HG03039 (cell line): ENCODE results near the gene VPS37C.

Source experiments
- ATAC-seq: cut with Tn5 transposase; IDR thresholded peaks from one replicate; pipeline ENCODE4 v1.9.1; 2021; ENCODE audit warnings: mild to moderate bottlenecking, moderate library complexity; ENCODE audit not compliant: unreplicated experiment

Gene VPS37C

GRCh38 chr11:61155741-61156140 is 5.5 kb downstream of the VPS37C start:
- no peak for ATAC-seq

DNA sequence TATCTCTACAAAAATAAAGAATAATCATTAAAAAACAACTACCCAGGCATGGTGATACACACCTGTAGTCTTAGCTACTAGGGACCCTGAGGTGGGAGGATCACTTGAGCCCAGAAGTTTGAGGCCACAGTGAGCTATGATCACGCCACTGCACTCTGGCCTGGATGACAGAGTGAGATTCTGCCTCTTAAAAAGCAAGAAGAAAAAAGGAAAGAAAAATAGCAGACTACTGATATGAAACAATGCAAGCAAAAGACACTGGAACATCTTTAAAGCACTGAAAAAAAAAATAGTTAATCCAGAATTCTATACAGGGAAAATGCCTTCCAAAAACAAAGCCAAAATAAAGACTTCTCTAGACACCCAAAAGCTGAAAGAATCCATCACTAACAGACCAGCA is 5.9 kb downstream of the VPS37C start:
- ATAC-seq = no peak

DNA sequence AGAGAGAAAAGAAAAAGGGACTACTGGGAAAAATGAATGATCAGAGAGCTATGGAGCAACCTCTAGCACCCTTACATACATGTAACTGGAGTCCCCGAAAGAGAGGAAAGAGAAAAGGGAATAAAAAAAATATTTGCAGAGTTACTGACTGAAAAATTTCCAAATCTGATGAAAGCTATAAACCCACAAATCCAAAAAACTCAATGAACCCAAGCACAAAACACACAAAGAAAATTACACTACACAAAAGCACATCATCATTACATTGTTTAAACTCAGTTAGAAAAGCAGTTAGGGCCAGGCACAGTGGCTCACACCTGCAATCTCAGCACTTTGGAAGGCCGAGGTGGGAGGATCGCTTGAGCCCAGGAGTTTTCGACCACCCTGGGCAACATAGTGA is 6.7 kb downstream of the VPS37C start:
- ATAC-seq = no peak

- ATAC-seq = no peak
Measured at GRCh38 chr11:61153593-61154095, 7.6 kb downstream of the VPS37C start.

DNA sequence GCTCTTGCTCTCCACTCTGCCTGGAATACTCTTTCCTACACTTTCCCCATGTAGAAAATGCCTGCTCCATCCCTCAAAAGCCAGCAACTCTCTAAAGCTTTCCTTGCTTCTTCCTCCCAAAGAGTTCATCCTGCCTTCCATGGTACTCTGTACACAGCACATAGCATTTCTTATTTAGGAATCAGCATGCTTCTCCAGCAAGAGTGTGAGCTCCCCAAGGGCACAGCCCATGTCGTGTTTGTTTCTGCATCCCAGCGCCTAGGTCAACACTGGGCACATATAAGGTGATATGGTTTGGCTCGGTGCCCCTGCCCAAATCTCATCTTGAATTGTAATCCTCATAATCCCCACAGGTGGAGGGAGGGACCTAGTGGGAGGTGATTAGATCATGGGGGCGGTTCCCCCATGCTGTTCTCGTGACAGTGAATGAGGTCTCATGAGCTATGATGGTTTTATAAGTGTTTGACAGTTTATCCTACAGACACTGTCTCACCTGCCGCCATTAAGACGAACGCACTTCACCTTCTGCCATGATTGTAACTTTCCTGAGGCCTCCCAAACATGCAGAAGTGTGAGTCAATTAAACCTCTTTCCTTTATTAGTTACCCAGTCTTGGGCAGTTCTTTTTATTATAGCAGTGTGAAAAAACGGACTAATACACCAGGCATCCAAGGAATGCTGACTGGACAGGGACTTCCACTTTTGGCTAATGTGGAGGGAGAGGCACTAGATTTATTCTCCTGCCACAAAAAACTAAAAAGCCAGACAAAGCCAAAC is 8.2 kb downstream of the VPS37C start:
- ATAC-seq = no peak

DNA sequence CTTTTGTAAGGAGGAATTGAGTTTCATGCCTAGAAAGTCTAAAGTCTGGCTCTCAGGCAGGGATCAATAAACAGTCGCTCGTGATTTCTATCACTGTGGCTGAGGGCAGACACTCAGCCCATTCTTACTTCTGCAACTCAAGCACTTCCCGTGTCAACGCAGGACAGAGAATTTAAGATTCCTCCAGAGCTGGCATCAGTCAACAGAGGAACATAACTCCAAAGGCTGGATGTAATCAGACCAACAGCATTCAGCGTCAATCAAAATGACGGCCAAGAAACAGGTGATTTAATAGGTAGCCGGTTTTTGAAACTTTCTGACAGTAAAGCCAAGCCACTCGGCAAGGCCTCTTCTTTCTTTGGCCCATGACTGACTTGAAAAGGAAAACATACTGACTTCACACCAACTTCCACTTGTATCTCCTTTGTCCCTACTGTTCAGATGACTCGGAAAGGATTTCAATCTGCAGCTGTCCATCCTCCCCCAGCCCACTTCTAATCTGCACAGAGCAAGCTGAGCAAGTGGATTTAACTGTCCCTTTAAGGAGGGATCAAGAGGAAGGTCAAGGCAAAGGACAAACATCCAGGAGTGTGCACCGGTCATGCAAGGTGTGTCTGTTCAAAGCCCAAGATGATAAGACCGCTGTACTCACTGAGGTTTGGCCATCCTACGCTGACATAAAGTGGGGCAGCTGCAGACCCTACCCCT is 9.5 kb downstream of the VPS37C start:
- no peak for ATAC-seq

DNA sequence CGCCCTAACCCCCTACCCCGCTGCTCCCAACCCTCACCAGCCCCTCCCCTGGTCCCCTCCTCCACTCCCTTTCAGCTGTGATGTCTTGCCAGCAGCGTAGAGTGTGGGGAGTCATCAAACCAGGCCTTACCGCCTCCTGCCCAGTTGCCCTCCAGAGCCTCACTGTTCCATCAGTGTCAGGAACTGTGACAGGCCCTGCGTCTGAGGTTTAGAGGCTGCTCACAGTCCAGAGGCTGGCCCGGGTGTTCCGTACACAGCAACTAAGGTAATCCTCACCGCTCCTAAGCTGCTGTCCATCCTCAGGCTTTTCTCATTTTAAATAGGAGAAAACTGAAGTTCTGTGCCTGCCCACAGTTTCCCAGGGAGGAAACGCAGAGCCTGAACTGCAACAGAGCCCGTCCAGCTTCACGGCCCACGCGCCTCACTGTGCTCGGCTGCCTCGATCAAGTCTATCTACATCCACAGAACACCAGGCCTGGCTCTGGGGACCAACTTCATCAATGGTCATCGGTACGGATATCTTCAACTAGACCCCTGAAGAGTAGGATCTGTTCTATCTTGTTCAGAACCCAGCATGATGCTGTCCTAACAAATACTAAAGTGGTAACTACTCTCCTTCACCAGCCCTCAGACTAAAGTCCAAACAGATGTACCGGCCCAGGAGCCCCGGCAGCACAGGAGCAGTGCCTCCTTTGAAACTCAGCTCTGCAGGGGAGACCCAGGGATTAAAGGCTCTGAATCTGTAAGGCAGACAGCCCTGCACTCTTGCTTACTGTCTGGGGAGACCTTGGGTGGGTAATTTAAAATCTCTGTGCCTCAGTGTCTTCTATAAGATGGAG is 10.3 kb downstream of the VPS37C start:
- no peak for ATAC-seq

DNA sequence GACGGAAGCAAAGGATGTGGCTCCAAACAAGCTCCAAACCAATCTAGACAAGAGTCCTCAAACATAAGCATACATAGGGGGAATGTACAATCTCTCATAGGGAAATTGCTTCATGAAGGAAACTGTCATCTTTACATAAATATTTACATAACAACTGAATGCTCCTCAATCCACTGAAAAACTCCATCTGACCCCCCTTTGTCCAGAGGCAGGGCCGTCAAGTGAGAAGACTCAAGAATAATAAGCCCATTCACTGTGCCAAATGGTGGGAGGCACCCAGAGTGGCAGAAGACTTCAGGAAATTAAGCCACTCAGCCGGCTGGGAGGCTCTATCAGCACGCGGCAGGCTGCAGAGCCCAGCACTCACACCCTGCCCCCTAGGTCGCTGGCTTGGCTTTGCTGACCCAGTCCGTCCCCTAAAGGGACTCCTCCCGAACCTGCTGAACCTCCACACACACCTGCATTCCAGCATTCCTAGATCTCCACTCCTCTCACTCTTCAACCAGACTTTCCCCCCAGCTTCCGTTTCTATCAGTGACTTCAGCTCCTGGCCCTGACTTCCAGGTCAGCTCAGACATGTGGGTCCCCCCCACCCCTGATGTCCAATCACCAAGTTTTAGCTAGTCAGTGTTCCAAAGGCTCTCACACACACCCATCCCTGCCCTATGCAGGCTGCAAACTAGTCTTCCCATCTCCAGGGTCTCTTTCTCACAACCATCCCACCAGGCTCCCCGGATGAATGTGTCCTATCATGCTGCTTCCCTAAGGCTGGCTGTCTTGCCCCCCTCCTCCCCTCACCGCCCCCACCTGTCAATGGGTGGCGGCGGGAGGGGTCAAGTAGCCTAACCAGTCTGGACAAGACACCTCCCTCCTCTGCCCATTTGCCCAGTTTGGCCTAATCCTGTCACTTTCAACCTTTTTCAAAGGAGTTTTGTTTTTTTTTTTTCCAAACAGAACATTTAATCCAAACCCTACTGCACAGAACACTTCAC is 11.3 kb downstream of the VPS37C start:
- ATAC-seq = no peak

- ATAC-seq = no peak
Measured at GRCh38 chr11:61147791-61148620, 13.2 kb downstream of the VPS37C start.

DNA sequence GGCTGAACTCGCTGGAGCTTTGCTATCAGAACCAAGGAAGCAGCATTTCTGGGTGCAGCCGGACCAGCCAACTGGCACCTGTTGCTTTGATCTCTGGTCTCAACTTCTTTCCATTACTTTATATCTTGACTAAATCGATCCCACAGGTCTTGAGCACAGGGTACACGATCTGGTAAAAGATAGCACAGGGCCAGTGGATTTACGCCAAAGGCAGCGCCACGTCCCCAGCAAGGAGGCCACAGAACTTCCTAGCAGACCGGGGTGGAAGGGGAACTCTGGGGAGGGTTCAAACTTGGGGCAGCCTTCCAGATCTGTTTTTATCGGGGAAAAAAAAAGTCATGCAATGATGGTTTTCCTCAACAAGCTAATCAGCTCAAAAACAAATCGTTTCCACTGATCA is 14.0 kb downstream of the VPS37C start:
- no peak for ATAC-seq

DNA sequence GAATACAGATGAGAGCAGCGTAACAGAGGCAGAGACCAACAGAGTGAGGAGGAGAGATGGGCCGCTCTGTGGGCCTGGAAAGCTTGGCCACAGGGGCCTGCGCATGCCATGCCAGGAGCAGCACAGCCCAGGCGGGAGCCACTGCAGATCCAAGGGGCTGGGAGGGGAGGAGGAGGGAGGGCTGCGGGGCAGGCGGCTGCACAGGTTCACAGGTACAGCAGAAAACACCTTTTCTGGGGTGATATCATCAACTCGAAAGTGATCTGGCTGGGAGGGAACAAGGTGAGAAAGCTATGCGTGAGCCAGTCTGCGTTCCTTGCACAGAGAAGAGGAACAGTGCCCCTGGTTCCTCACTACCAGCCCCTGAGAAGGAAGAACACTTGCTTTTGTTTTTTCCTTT is 14.8 kb downstream of the VPS37C start:
- ATAC-seq = no peak

GRCh38 chr11:61145228-61146005 is 15.8 kb downstream of the VPS37C start:
- ATAC-seq = no peak

DNA sequence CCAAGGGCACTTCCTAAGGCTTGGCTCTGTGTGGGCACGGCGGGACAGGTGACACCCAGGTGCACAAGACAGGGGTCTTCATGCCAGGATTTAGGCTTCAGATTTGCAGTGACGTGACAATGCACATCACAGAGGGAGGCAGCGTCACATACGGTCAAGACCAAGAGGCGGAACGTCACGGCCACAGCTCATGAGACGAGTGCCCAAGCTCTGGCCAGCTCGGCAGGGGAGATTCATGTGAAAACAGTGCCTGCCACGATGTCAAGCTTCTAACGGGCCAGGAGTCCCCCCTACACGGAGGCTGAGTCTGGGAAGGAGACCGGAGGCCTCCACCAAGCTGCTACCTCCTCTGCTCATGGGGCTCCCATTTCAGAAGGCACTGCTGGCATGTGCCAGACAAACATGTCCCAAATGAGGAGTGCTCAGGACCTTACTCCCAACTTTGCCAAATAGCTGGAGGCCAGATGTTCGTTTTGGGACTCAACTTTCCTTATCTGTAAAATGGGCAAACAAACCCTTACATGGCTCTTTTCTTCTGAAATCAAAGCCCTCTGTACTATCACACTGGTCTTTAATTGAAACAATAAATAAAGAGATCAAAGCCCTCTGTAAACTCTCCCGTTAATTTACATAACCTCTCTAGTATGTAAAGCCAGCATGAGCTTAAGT is 16.6 kb downstream of the VPS37C start:
- ATAC-seq = no peak

- no peak for ATAC-seq
Measured at GRCh38 chr11:61142424-61142823, 18.8 kb downstream of the VPS37C start.

DNA sequence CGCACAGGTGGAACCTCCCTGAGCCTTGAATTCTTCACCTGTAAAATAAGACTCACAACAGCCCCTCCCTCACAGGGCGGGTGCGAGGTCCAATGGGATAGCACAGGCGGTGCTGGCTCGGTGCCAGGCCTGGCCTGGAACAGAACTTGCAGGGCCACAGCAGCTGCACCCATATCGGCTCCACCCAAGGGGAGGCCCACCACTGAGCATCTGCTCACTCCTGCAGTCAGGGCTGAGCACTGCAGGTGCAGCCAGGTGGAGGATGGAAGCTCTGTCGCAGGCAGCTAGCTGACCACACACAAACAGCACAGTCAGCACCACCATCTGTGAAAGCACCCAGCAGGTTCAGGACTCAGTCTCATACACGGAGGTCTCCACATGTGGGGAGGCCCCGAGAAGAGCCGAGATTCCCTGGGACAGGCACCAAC is 19.6 kb downstream of the VPS37C start:
- no peak for ATAC-seq

- ATAC-seq = no peak
Measured at GRCh38 chr11:61140416-61140815, 20.8 kb downstream of the VPS37C start.

DNA sequence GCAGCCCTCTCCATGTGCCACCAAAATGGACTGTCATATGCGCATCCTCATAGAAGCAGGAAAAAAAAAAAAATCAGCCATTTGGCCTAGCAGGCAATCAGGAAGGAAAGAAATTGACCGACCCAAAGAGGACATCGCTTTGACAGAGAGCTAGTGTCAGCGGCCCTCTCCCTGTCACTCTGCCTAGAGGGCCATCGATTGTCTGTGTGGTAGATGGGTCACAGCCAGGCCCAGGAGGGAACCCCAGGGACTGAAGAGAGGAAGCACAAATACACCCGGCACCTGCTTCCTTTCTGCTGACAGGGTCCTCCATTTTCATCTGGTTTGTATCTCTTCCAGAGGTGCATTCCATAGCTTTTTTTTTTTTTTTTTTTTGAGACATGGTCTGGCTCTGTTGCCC is 21.8 kb downstream of the VPS37C start:
- ATAC-seq = no peak

DNA sequence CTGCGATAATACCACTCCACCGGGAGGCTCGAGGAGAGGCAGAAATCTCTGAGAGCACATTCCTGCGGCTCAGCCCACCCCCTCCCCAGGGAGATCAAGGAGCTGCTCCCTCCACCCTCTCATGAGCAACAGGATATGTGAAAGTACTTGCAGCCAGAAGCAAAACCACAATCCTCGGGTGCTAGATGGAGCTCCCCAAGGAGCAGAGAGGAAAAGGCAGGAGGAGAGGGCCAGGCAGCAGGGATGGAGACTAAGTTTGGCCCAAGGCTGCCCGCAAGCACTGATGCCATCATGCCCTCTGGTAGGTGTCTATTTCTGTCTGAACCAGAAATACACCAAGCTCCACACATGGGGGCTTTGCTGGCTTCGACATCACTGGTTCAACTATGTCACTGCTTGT is 22.3 kb downstream of the VPS37C start:
- no peak for ATAC-seq
